GM13977 (cell line): ENCODE measurements around the gene DDX10.

Source experiments
- DNase-seq: peaks from one replicate; pipeline ENCODE4 v3.0.0; 2012; ENCODE audit warnings: low spot score
- in situ Hi-C: fragments of 300-500 bp; cut with MboI; formaldehyde crosslinking; loops from one replicate; pipeline ENCODE4 v1.12.0; 2022; ENCODE audit warnings: low sequenced_read_pairs, low pct_unique_long_range_greater_than_20kb, mixed read lengths, inconsistent platforms; ENCODE audit not compliant: unreplicated experiment
- TF ChIP-seq, protein P1 (sequence below): IDR thresholded peaks from 2 replicates; pipeline ENCODE4 v1.5.1; 2012; ENCODE audit warnings: mild to moderate bottlenecking, control low read depth; ENCODE audit not compliant: insufficient read depth; ENCODE audit errors: extremely low read depth, missing control alignments

The DDX10 gene

DNA sequence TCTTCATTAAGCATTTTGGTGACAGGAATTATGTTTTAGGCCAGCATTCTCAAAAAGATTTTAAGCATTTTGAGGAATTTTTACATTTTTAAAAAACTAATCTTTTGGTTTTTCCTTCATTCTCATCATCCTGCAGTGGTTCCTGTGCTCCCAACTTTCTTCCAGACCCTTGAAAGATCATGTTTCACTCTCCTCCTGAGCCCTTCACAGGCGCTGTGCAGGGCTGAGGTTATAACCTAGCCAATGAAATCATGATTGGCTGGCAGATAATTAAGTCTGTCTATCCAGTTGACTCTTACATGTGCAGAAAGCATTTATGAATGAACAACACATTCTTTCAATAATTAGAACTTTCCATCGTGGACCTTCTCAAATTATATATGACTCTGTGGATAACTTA is 226.3 kb downstream of the DDX10 start:
- in situ Hi-C loops = no loop called here
- no peak for DNase-seq
- TF ChIP-seq, protein P1, sequence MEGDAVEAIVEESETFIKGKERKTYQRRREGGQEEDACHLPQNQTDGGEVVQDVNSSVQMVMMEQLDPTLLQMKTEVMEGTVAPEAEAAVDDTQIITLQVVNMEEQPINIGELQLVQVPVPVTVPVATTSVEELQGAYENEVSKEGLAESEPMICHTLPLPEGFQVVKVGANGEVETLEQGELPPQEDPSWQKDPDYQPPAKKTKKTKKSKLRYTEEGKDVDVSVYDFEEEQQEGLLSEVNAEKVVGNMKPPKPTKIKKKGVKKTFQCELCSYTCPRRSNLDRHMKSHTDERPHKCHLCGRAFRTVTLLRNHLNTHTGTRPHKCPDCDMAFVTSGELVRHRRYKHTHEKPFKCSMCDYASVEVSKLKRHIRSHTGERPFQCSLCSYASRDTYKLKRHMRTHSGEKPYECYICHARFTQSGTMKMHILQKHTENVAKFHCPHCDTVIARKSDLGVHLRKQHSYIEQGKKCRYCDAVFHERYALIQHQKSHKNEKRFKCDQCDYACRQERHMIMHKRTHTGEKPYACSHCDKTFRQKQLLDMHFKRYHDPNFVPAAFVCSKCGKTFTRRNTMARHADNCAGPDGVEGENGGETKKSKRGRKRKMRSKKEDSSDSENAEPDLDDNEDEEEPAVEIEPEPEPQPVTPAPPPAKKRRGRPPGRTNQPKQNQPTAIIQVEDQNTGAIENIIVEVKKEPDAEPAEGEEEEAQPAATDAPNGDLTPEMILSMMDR = no peak

DNA sequence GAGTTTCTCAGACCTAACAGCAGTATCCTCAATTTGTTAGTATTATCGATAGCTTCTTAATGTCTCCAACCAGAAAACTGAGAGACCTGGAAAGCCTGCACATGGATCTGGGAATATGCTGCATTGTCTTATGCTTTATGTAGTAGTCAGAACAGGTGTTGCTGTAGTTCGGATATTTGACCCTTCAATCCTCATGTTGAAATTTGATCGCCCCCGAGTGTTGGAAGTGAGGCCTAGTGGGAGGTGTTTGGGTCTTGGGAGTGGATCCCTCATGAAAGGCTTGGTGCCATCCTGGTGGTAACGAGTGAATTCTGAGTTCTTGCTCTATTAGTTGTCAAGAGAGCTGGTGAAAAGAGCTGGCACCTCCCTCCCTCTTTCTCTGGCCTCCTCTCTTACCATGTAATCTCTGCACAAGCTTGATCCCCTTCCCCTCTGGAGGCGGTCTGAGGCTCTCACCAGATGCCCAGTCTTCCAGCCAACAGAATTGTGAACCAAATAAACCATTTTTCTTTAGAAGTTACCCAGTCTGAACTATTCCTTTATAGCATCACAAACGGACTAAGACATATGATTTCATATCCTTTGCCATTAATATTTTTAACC is 227.1 kb downstream of the DDX10 start:
- in situ Hi-C loops = no loop called here
- TF ChIP-seq, protein P1 = no peak
- no peak for DNase-seq

- no peak for DNase-seq
- TF ChIP-seq, protein P1 = no peak
- in situ Hi-C loops = no loop called here
These were observed 231.0 kb downstream of the DDX10 start for GRCh38 chr11:108895579-108896480.

- in situ Hi-C loops = no loop called here
- DNase-seq = no peak
- TF ChIP-seq, protein P1 = no peak
These were observed 232.2 kb downstream of the DDX10 start for GRCh38 chr11:108897071-108897481.

- TF ChIP-seq, protein P1 = no peak
- no peak for DNase-seq
- in situ Hi-C loops = no loop called here
These were observed 233.0 kb downstream of the DDX10 start for GRCh38 chr11:108897916-108898315.

DNA sequence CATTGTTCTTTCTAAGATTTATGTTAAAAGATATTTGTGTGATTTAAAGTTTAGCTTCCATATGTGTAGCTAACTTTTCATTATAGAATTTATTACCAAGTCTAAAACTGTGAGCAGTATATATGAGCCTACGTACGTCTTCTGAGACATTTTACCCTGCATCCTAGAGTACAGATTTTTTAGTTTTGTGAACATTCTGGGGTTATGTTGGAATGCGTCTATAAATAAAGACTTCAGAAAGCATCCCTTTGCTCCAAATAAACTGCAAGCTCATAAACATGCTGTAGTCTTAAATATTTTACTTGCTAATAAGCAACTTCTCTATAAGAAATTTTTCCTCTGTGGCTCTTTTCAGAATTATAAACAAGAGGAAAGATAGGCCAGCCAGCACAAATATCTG is 236.5 kb downstream of the DDX10 start:
- in situ Hi-C loops = no loop called here
- TF ChIP-seq, protein P1 = no peak
- DNase-seq = no peak
